K562 (cell line): ENCODE measurements around the gene ESRRB. TPM values are rescaled to one million over a fixed set of nuclear protein-coding genes. Genes with fewer than 3 reads are reported as not detected.

Experiments used
- ATAC-seq: fragments of 200-7000 bp; cut with Tn5 transposase; 3 replicates; pipeline ENCODE4 v1.9.1; 2020; ENCODE audit warnings: moderate library complexity
- BruUV-seq: library from RNA; stranded (reverse); fragments of 400-500 nt; replicated peaks from 2 replicates; lab custom pipeline; 2021; lab: Mats Ljungman, UMichigan
- CTCF ChIA-PET: fragments of 300-600 bp; formaldehyde crosslinking; extraction: SDS; loops from one replicate; lab custom pipeline; 2021; ENCODE audit warnings: low intra/inter-chr PET ratio; lab: Yijun Ruan, JAX
- POLR2A ChIA-PET: fragments of 300-600, 350-650 bp; sonication (Branson Sonifier 250); formaldehyde crosslinking; extraction: SDS; loops from one replicate; lab custom pipeline; 2021; ENCODE audit warnings: antibody characterized with exemption, inconsistent platforms; lab: Yijun Ruan, JAX
- DNase-seq, 4 experiments: peaks; one replicate each; pipeline versions ENCODE4 v3.0.0 to v3.0.0-alpha.2; 2011 to 2018; ENCODE audit warnings: low spot score in 3 of 4, mixed read lengths in 3 of 4; ENCODE audit errors: extremely low read depth in 1 of 4
- FAIRE-seq: peaks from 2 replicates; lab custom pipeline; 2011; peaks lifted over from hg19 to GRCh38; lab: Jason Lieb, UNC
- H2AFZ ChIP-seq: 2 replicates; pipeline ENCODE4 v1.6.0; 2011; ENCODE audit warnings: low read depth, low read length, control low read depth, inconsistent platforms
- H3K27ac ChIP-seq: fragments of 200-600 bp; 3 replicates; pipeline ENCODE4 v1.8.0; 2011; ENCODE audit warnings: low read depth, mild to moderate bottlenecking, control low read depth, inconsistent platforms, low read length, moderate library complexity, mixed read lengths; ENCODE audit errors: extremely low read depth
- H3K27me3 ChIP-seq, 2 experiments: fragments of 300-600 bp in 1 of 2; 2 replicates in 1 of 2; 3 replicates in 1 of 2; pipeline versions ENCODE4 v1.6.0 to v1.8.0; 2011; ENCODE audit warnings: inconsistent platforms in 2 of 2, low read length in 2 of 2, mild to moderate bottlenecking in 1 of 2, mixed read lengths in 1 of 2, moderate library complexity in 1 of 2; ENCODE audit not compliant: control insufficient read depth in 2 of 2, insufficient read depth in 2 of 2
- H3K36me3 ChIP-seq: fragments of 300-600 bp; 3 replicates; pipeline ENCODE4 v1.8.0; 2011; ENCODE audit warnings: mild to moderate bottlenecking, low read length, inconsistent platforms; ENCODE audit not compliant: control insufficient read depth, insufficient read depth
- H3K4me1 ChIP-seq, 2 experiments: fragments of 200-600 bp in 1 of 2; replicated peaks in 1 of 2; 2 replicates in 1 of 2; 3 replicates in 1 of 2; pipeline versions ENCODE4 v1.5.1 to v1.8.0; 2011; ENCODE audit warnings: inconsistent platforms in 2 of 2, low read length in 2 of 2, mild to moderate bottlenecking in 1 of 2, mixed read lengths in 1 of 2, moderate library complexity in 1 of 2; ENCODE audit not compliant: control insufficient read depth in 2 of 2, insufficient read depth in 2 of 2
- H3K4me2 ChIP-seq: 2 replicates; pipeline ENCODE4 v1.6.1; 2011; ENCODE audit warnings: low read length, control low read depth, inconsistent platforms, mixed read lengths; ENCODE audit not compliant: insufficient read depth
- H3K4me3 ChIP-seq: fragments of 200-600 bp; sonication (generic), shearing (Covaris generic); 2 replicates; pipeline ENCODE4 v1.5.1; 2016; ENCODE audit warnings: control low read depth, inconsistent platforms
- H3K79me2 ChIP-seq: fragments of 200-600 bp; 3 replicates; pipeline ENCODE4 v1.8.0; 2011; ENCODE audit warnings: low read length, inconsistent platforms; ENCODE audit not compliant: control insufficient read depth, insufficient read depth
- H3K9ac ChIP-seq, 2 experiments: 2 replicates each; pipeline versions ENCODE4 v1.6.0 to v1.6.1; 2011; ENCODE audit warnings: low read depth in 2 of 2, low read length in 2 of 2, control low read depth in 1 of 2, inconsistent platforms in 1 of 2, mild to moderate bottlenecking in 1 of 2, mixed read lengths in 1 of 2; ENCODE audit not compliant: insufficient read depth in 1 of 2
- H3K9me1 ChIP-seq: one replicate; pipeline ENCODE4 v1.6.0; 2011; ENCODE audit warnings: inconsistent platforms, mild to moderate bottlenecking, low read length, moderate library complexity; ENCODE audit not compliant: control insufficient read depth, insufficient read depth
- H3K9me3 ChIP-seq: replicated peaks from 2 replicates; pipeline ENCODE4 v1.5.1; 2011; ENCODE audit warnings: low read depth, low read length, inconsistent platforms; ENCODE audit not compliant: control insufficient read depth, insufficient read depth
- H4K20me1 ChIP-seq: replicated peaks from 2 replicates; pipeline ENCODE4 v1.6.1; 2011; ENCODE audit warnings: low read length, inconsistent platforms, mixed read lengths; ENCODE audit not compliant: control insufficient read depth, insufficient read depth
- NFXL1 ChIP-seq: fragments of 450-650 bp; formaldehyde crosslinking; IDR thresholded peaks from 2 replicates; pipeline ENCODE4 v1.4.0; 2021; ENCODE audit warnings: mild to moderate bottlenecking
- NONO ChIP-seq, 2 experiments: fragments of 200-400 bp in 1 of 2; fragments of 450-650 bp in 1 of 2; formaldehyde crosslinking in 1 of 2; IDR thresholded peaks; 2 replicates each; pipeline ENCODE4 v1.6.1; 2017; ENCODE audit warnings: low read depth in 2 of 2, mild to moderate bottlenecking in 2 of 2, moderate library complexity in 2 of 2, low read length in 1 of 2
- PBX2 ChIP-seq, 2 experiments: IDR thresholded peaks in 1 of 2; conservative IDR thresholded peaks in 1 of 2; 2 replicates each; pipeline ENCODE4 v1.6.1; 2016; ENCODE audit warnings: low read depth in 2 of 2, mild to moderate bottlenecking in 1 of 2, missing compliant biosample characterization in 1 of 2, missing genetic modification characterization in 1 of 2, moderate library complexity in 1 of 2
- WGBS: fragments of 100-300 bp; shearing (Covaris generic); methylation state at CpG from one replicate; pipeline ENCODE4 v1.1.6; 2016; ENCODE audit warnings: low coverage, mixed read lengths; ENCODE audit not compliant: insufficient coverage; ENCODE audit errors: missing lambda C conversion rate; 5-methylcytosine and 5-hydroxymethylcytosine counted together
- in situ Hi-C: fragments of 300-500 bp; cut with MboI; formaldehyde crosslinking; loops from 4 replicates; pipeline ENCODE4 v1.15.0; 2018; ENCODE audit warnings: inconsistent platforms, mixed read lengths
- intact Hi-C: fragments of 100-400 bp; cut with micrococcal nuclease; formaldehyde crosslinking; loops from 2 replicates; pipeline ENCODE4 v1.14.2; 2022
- polyA plus RNA-seq, 8 experiments: library from polyadenylated mRNA; depleted of rRNA in 4 of 8; stranded (reverse) in 5 of 8; unstranded in 3 of 8; fragments of >200 nt; fragmentation: Nextera tagmentation in 2 of 8; fragmentation: Illumina TruSeq in 1 of 8; extraction: Ambion mirVana in 2 of 8; extraction: Trizol in 1 of 8; gene quantifications; 2 replicates each; pipeline versions ENCODE4 v1.2.1 to v1.2.3, GENCODE V29; 2011 to 2014; ENCODE audit warnings: inconsistent platforms in 1 of 8, missing spikeins in 1 of 8
- total RNA-seq, 7 experiments: library from RNA; depleted of rRNA in 6 of 7; stranded (reverse); fragments of >200 nt in 6 of 7; fragmentation: Illumina TruSeq in 2 of 7; extraction: Trizol in 2 of 7; gene quantifications; 2 replicates each; pipeline versions ENCODE4 v1.2.1 to v1.2.3, GENCODE V29; 2011 to 2021; ENCODE audit warnings: low replicate concordance in 1 of 7

ESRRB gene
- total and polyA plus RNA-seq, 9 of the 15 experiments (the other 6 are each of a cell fraction or from before 2014, with no cell fraction given), result 3.2 to 24.7 (median 14.5) TPM

GRCh38 chr14:76518366-76518765 is 142.4 kb downstream of the ESRRB start:
- Histone ChIP-seq H3K4me1 (no peaks in the 10 kb centered on the region), H3K79me2 (no peaks in the 10 kb centered on the region), H3K36me3 (no peaks in the 10 kb centered on the region), H3K9ac (no peak overlapping the region), H4K20me1 (no peaks in the 10 kb centered on the region), H2AFZ (no peak overlapping the region), H3K9me1 (no peaks in the 10 kb centered on the region), H3K27ac (no peak overlapping the region), H3K4me2 (no peak overlapping the region), H3K9me3 (no peaks in the 10 kb centered on the region), H3K27me3 (peaks cover 3 to 19% of the 10 kb centered on the region in 2 experiments; a peak in 3 of 5 replicates), H3K4me3 (no peak overlapping the region)
- FAIRE-seq, result no peak
- ATAC-seq, result no peak
- no peak for DNase-seq
- WGBS, result 0% methylated on average over 1 of the region's 4 CpGs
- ChIA-PET CTCF (no interaction called here), POLR2A (no interaction called here)
- in situ Hi-C loops (no loop called here), intact Hi-C loops (no loop called here)
- TF ChIP-seq PBX2 (CRISPR knock-in tag; IDR thresholded peaks at IDR 0.05; ENCODE audit: low read depth) (no peak), PBX2 (tag; conservative IDR thresholded peaks at IDR 0.05; ENCODE audit: low read depth) (no peak), NFXL1 (CRISPR knock-in tag) (no peak), NONO (IDR thresholded peaks at IDR 0.05; ENCODE audit: low read depth in 2 of 2, low read length in 1 of 2) (no peak)
- no TSS peak for BruUV-seq
